Measurements from ENCODE around the gene NRG3.

DNA sequence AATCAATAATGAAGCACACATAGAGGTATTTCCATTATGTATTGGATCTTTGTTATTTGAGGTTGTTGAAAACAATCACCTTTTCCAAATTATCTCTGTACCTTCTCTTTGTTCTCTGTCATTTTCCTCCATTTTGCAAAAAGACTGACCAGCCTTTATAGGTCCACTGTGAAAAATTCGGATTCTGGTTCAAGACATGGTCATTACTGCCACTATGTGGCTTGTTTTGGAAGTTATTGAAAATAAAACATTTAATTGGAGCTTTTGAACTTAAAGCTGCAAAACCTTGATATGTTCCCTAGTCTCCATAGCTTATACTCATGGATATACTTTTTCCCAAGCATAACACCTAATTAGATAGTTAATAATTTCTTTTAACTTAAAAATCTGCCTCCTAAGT is 1094.4 kb downstream of the NRG3 start:
- TF ChIP-seq, protein P1, sequence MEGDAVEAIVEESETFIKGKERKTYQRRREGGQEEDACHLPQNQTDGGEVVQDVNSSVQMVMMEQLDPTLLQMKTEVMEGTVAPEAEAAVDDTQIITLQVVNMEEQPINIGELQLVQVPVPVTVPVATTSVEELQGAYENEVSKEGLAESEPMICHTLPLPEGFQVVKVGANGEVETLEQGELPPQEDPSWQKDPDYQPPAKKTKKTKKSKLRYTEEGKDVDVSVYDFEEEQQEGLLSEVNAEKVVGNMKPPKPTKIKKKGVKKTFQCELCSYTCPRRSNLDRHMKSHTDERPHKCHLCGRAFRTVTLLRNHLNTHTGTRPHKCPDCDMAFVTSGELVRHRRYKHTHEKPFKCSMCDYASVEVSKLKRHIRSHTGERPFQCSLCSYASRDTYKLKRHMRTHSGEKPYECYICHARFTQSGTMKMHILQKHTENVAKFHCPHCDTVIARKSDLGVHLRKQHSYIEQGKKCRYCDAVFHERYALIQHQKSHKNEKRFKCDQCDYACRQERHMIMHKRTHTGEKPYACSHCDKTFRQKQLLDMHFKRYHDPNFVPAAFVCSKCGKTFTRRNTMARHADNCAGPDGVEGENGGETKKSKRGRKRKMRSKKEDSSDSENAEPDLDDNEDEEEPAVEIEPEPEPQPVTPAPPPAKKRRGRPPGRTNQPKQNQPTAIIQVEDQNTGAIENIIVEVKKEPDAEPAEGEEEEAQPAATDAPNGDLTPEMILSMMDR (IDR thresholded peaks at IDR 0.05; ENCODE audit: insufficient read depth, low read length) = no peak
- TF ChIP-seq POLR2AphosphoS5 (IDR thresholded peaks at IDR 0.05; ENCODE audit: low read depth) (no peak), SPI1 (IDR thresholded peaks at IDR 0.05; ENCODE audit: borderline replicate concordance, low read depth) (no peak)
